Sigmoid colon (tissue), 7 donors: Measurements from ENCODE around the gene PCCB. TPM values are rescaled to one million over a fixed set of nuclear protein-coding genes. Genes with fewer than 3 reads are reported as not detected.
"Not testable (repeated sequence)": the region's sequence is repeated elsewhere in the genome, so short reads cannot be mapped to it uniquely, and the experiment has no call there.

ENCODE experiments used
- DNase-seq: peaks from one replicate; pipeline ENCODE4 v3.0.0-alpha.2; 2019
- H3K27ac ChIP-seq, 4 donors: fragments of 200-600 bp; sonication (generic); one replicate each; pipeline ENCODE4 v1.5.1; 2016 to 2019; ENCODE audit warnings: mild to moderate bottlenecking in 1 of 4
- H3K27me3 ChIP-seq, 3 donors: fragments of 200-600 bp; sonication (generic); one replicate each; pipeline ENCODE4 v1.5.1; 2019; ENCODE audit warnings: mild to moderate bottlenecking in 1 of 3
- H3K36me3 ChIP-seq, 4 donors: fragments of 200-600 bp; sonication (generic); one replicate each; pipeline ENCODE4 v1.5.1; 2016 to 2019
- H3K4me1 ChIP-seq, 4 donors: fragments of 200-600 bp; sonication (generic); one replicate each; pipeline ENCODE4 v1.5.1; 2017 to 2019
- H3K4me3 ChIP-seq, 4 donors: fragments of 200-600 bp; sonication (generic); one replicate each; pipeline ENCODE4 v1.5.1; 2017 to 2019; ENCODE audit warnings: mild to moderate bottlenecking in 2 of 4, moderate library complexity in 1 of 4
- H3K9me3 ChIP-seq, 4 donors: fragments of 200-600 bp in 3 of 4; sonication (generic) in 3 of 4; one replicate each; pipeline versions ENCODE4 v1.5.1 to v1.6.1; 2013 to 2019
- CTCF ChIP-seq, 4 experiments: fragments of 450-650 bp in 3 of 4; fragments of 200-600 bp in 1 of 4; IDR thresholded peaks; one replicate each; pipeline ENCODE4 v1.5.1; 2016 to 2019; ENCODE audit warnings: antibody characterized with exemption in 4 of 4, mild to moderate bottlenecking in 3 of 4, moderate library complexity in 2 of 4
- EP300 ChIP-seq, 4 donors: sonication (generic); formaldehyde crosslinking; IDR thresholded peaks; one replicate each; pipeline ENCODE4 v1.6.1; 2017; ENCODE audit warnings: antibody characterized with exemption in 4 of 4
- POLR2A ChIP-seq, 2 donors: fragments of 450-650 bp; IDR thresholded peaks; one replicate each; pipeline ENCODE4 v1.6.1; 2016; ENCODE audit warnings: antibody characterized with exemption in 2 of 2, mild to moderate bottlenecking in 2 of 2, moderate library complexity in 2 of 2
- POLR2AphosphoS5 ChIP-seq, 4 donors: sonication (generic); formaldehyde crosslinking; IDR thresholded peaks; one replicate each; pipeline ENCODE4 v1.6.1; 2017; ENCODE audit warnings: antibody characterized with exemption in 4 of 4
- WGBS, 2 donors: extraction: QIAGEN DNeasy Blood & Tissue Kit; methylation state at CpG; one replicate each; pipeline ENCODE4 v1.1.7; 2013; 5-methylcytosine and 5-hydroxymethylcytosine counted together
- intact Hi-C: fragments of 100-400 bp; cut with DNase I; formaldehyde crosslinking; loops from one replicate; pipeline ENCODE4 v1.15.1; 2023
- polyA plus RNA-seq, 3 donors: library from polyadenylated mRNA; stranded (reverse); fragments of 200-250 nt; gene quantifications; one replicate each; pipeline ENCODE4 v1.2.3, GENCODE V29; 2013
- total RNA-seq, 4 donors: library from RNA; depleted of rRNA; stranded (reverse); fragments of >200 nt; gene quantifications; one replicate each; pipeline ENCODE4 v1.1.0, GENCODE V29; 2016
- donor health status: healthy with polysubstance abuse.
- donor health status: Bipolar disorder and iron deficiency.
- donor health status: healthy.

The PCCB gene
- total and polyA plus RNA-seq, 7 donors = 24.8 to 64.3 (median 31.2) TPM

DNA sequence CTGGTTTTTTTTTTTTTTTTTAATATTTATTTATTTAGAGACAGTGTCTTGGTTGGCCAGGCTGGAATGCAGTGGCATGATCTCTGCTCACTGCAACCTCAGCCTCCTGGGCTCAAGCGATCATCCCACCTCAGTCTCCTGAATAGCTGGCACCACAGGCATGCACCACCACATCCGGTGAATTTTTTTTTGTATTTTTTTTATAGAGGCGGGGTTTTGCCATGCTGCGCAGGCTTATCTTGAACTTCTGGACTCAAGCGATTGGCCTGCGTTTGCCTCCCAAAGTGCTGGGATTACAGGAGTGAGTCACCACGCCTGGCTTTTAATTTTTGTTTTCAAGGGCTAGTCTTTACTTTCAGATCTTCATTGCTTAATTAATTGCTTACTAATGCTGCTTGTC lies 13.1 kb downstream of the PCCB start:
- peaks cover 0 to 66% (median 10%) of the 10 kb centered on the region in 4 donors for H3K36me3 ChIP-seq
- WGBS, 2 donors = 96 to 97% methylated on average over 7 of the region's 7 CpGs

GRCh38 chr3:136266468-136267125 lies 16.5 kb downstream of the PCCB start:
- H3K36me3 ChIP-seq = peaks cover 0 to 56% (median 2%) of the 10 kb centered on the region in 4 donors
- H3K9me3 ChIP-seq, H3K27ac ChIP-seq, intact Hi-C loops, DNase-seq, H3K27me3 ChIP-seq, H3K4me3 ChIP-seq, H3K4me1 ChIP-seq: not testable (repeated sequence)
- 90 to 92% methylated on average over 6 of the region's 6 CpGs for WGBS, 2 donors

More for the DNA sequence above, 13.1 kb downstream of the PCCB start:
- no peaks in the 10 kb centered on the region for H3K27me3 ChIP-seq
- no peaks in the 10 kb centered on the region for H3K4me1 ChIP-seq
- H3K9me3 ChIP-seq = no peaks in the 10 kb centered on the region
- TF ChIP-seq POLR2AphosphoS5 (IDR thresholded peaks at IDR 0.05) = no peak
- TF ChIP-seq CTCF (IDR thresholded peaks at IDR 0.05) = no peak
- TF ChIP-seq EP300 (IDR thresholded peaks at IDR 0.05) = no peak
- no peak for TF ChIP-seq POLR2A (IDR thresholded peaks at IDR 0.05)
- no peak for DNase-seq
- H3K4me3 ChIP-seq = no peak overlapping the region
- intact Hi-C loops = no loop called here
- no peak overlapping the region for H3K27ac ChIP-seq

GRCh38 chr3:136267235-136267634 lies 17.1 kb downstream of the PCCB start:
- TF ChIP-seq CTCF (IDR thresholded peaks at IDR 0.05) (no peak), POLR2A (IDR thresholded peaks at IDR 0.05) (no peak), POLR2AphosphoS5 (IDR thresholded peaks at IDR 0.05) (no peak), EP300 (IDR thresholded peaks at IDR 0.05) (no peak)
- peaks cover 0 to 50% (median 2%) of the 10 kb centered on the region in 4 donors for H3K36me3 ChIP-seq
- intact Hi-C loops = no loop called here
- 98% methylated on average over 6 of the region's 6 CpGs for WGBS, 2 donors
- no peaks in the 10 kb centered on the region for H3K9me3 ChIP-seq
- no peaks in the 10 kb centered on the region for H3K4me1 ChIP-seq
- H3K27me3 ChIP-seq = no peaks in the 10 kb centered on the region
- DNase-seq = no peak
- no peak overlapping the region for H3K4me3 ChIP-seq
- no peak overlapping the region for H3K27ac ChIP-seq

- DNase-seq = no peak
- intact Hi-C loops = no loop called here
- Histone ChIP-seq H3K4me1 (no peaks in the 10 kb centered on the region), H3K27me3 (no peaks in the 10 kb centered on the region), H3K9me3 (no peaks in the 10 kb centered on the region), H3K27ac (no peak overlapping the region), H3K36me3 (peaks cover 0 to 23% (median 2%) of the 10 kb centered on the region in 4 donors), H3K4me3 (no peak overlapping the region)
- WGBS, 2 donors = 96 to 97% methylated on average over 5 of the region's 5 CpGs
- TF ChIP-seq EP300 (IDR thresholded peaks at IDR 0.05) = no peak
- no peak for TF ChIP-seq POLR2A (IDR thresholded peaks at IDR 0.05)
- no peak for TF ChIP-seq POLR2AphosphoS5 (IDR thresholded peaks at IDR 0.05)
- TF ChIP-seq CTCF (IDR thresholded peaks at IDR 0.05) = no peak
Measured at GRCh38 chr3:136270179-136270578, 20.0 kb downstream of the PCCB start.

GRCh38 chr3:136271626-136272025 lies 21.5 kb downstream of the PCCB start:
- peaks cover 0 to 23% (median 2%) of the 10 kb centered on the region in 4 donors for H3K36me3 ChIP-seq
- intact Hi-C loops, H3K27me3 ChIP-seq, H3K9me3 ChIP-seq, H3K4me1 ChIP-seq, H3K27ac ChIP-seq, H3K4me3 ChIP-seq, DNase-seq: not testable (repeated sequence)
- WGBS, 2 donors = 89 to 94% methylated on average over 2 of the region's 2 CpGs
